Breast epithelium (tissue), 4 donors: ENCODE results near the gene NFIB. TPM values are rescaled to one million over a fixed set of nuclear protein-coding genes. Genes with fewer than 3 reads are reported as not detected.

Source experiments
- DNase-seq, 2 donors: peaks; one replicate each; pipeline ENCODE4 v3.0.0-alpha.2; 2019; ENCODE audit warnings: low spot score in 2 of 2
- H3K27ac ChIP-seq, 2 donors: fragments of 200-600 bp; sonication (generic) in 1 of 2; one replicate each; pipeline ENCODE4 v1.5.1; 2016 to 2019; ENCODE audit warnings: mild to moderate bottlenecking in 1 of 2
- H3K27me3 ChIP-seq, 2 donors: fragments of 200-600 bp; sonication (generic) in 1 of 2; one replicate each; pipeline versions ENCODE4 v1.5.1 to v1.6.0; 2017 to 2019; ENCODE audit warnings: control low read depth in 1 of 2, mild to moderate bottlenecking in 1 of 2
- H3K36me3 ChIP-seq: fragments of 200-600 bp; one replicate; pipeline ENCODE4 v1.5.1; 2019
- H3K4me1 ChIP-seq, 2 donors: fragments of 200-600 bp; sonication (generic); one replicate each; pipeline ENCODE4 v1.5.1; 2016 to 2019; ENCODE audit warnings: control low read depth in 1 of 2
- H3K4me3 ChIP-seq, 3 donors: fragments of 200-600 bp; sonication (generic); 1 replicate in 2 of 3; 2 replicates in 1 of 3; pipeline ENCODE4 v1.5.1; 2016 to 2019; ENCODE audit warnings: mild to moderate bottlenecking in 3 of 3, moderate library complexity in 2 of 3
- H3K9me3 ChIP-seq, 2 donors: fragments of 200-600 bp; sonication (generic) in 1 of 2; one replicate each; pipeline ENCODE4 v1.5.1; 2016 to 2019; ENCODE audit warnings: control low read depth in 1 of 2
- CTCF ChIP-seq, 3 donors: fragments of 450-650 bp; IDR thresholded peaks; one replicate each; pipeline ENCODE4 v1.5.1; 2016 to 2017; ENCODE audit warnings: antibody characterized with exemption in 3 of 3, mild to moderate bottlenecking in 3 of 3, moderate library complexity in 3 of 3
- POLR2A ChIP-seq: fragments of 450-650 bp; IDR thresholded peaks from one replicate; pipeline ENCODE4 v1.6.1; 2016; ENCODE audit warnings: antibody characterized with exemption, mild to moderate bottlenecking, moderate library complexity
- POLR2AphosphoS5 ChIP-seq, 3 donors: sonication (generic); formaldehyde crosslinking; IDR thresholded peaks; one replicate each; pipeline ENCODE4 v1.6.1; 2017; ENCODE audit warnings: antibody characterized with exemption in 3 of 3
- intact Hi-C: fragments of 100-400 bp; cut with DNase I; formaldehyde crosslinking; loops from one replicate; pipeline ENCODE4 v1.15.1; 2023; ENCODE audit warnings: low total_unique reads
- total RNA-seq, 3 donors: library from RNA; depleted of rRNA; stranded (reverse); fragments of >200 nt; gene quantifications; one replicate each; pipeline ENCODE4 v1.1.0, GENCODE V29; 2016

NFIB gene
- total RNA-seq, 3 donors from 2014 or later, result 95.2 to 237 (median 105) TPM

DNA sequence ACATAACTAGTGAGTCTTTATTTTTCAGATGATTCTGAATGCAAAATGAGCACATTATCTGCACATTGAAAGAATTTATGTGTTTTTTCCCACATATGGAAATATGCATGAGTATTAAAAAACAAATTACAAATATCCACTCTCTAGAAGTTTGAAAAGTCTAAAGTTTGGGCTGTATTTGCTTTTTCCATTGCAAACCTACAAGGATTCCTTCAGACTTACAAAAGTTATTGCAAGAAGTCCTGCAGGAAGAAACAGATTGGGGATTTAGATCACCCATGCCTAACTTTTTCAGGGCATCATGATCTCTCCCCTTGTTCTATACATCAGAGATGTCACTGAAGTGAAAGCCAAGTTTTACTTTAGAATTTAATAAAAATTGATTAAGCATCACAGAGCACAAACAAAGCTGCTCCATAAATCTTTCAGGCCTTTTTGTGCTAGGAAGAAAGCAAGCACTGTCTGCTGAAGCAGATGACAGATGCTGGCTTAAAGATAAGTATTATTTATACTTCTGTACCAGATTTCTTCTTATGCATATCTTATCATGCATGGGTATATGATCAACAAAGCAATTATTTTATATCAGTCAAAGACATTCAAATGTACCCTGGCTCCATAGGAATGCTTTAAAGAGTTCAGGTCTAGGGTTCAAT, 71.7 kb downstream of the NFIB start:
- Histone ChIP-seq H3K4me1 (peaks cover 0 to 22% of the 10 kb centered on the region in 2 donors), H3K4me3 (no peak overlapping the region), H3K36me3 (no peaks in the 10 kb centered on the region), H3K9me3 (no peaks in the 10 kb centered on the region), H3K27me3 (no peaks in the 10 kb centered on the region), H3K27ac (no peak overlapping the region)
- TF ChIP-seq POLR2A (no peak), CTCF (IDR thresholded peaks at IDR 0.05) (no peak), POLR2AphosphoS5 (IDR thresholded peaks at IDR 0.05) (no peak)
- intact Hi-C loops, result no loop called here
- DNase-seq, result no peak

DNA sequence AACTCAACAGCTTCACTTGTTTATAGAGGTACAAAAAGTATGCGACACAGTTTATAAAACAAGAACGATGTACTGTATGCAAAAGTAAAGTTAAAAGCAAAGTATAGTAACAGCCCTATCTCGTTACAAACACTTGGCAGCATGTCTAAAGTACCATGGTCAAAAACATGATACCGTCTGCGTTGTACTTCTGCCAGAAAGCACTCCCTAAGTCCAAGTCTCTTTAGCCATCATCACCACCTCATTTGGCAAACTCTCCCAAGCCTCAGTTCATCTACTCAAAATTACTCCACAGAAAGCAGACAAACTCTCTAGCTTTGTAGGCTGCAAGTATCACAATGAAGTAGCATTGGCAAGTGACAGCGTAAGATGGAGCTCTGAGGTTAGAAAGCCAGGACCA, 73.4 kb downstream of the NFIB start:
- no peak for TF ChIP-seq POLR2AphosphoS5 (IDR thresholded peaks at IDR 0.05)
- no peak for TF ChIP-seq CTCF (IDR thresholded peaks at IDR 0.05)
- intact Hi-C loops, result no loop called here
- Histone ChIP-seq H3K27me3 (no peaks in the 10 kb centered on the region), H3K27ac (peak overlapping the region in 1 of 2 donors; percentile 33), H3K36me3 (no peaks in the 10 kb centered on the region), H3K4me3 (no peak overlapping the region), H3K4me1 (peaks cover 0 to 28% of the 10 kb centered on the region in 2 donors), H3K9me3 (no peaks in the 10 kb centered on the region)
- DNase-seq, result no peak

DNA sequence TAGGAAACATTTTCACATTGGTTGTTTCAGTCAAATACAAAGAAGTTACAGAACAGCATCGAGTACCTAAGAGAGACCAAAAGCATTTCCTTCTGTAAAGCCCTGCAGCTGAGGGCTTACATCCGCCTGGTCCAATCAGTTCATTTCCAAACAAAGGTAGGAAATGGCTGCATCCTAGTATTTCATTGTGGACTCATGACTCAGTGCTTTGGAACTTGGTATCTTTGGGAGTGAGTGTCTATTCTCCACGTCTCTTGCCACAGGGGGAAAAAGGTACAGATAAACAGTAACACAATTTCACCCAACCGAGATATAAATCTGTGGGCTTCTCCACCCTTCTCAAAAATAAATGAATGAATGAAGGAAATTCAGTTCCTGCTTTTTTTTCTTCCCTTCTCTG, 75.4 kb downstream of the NFIB start:
- intact Hi-C loops, result no loop called here
- H3K4me1 ChIP-seq, result peaks cover 0 to 26% of the 10 kb centered on the region in 2 donors
- no peaks in the 10 kb centered on the region for H3K27me3 ChIP-seq
- no peaks in the 10 kb centered on the region for H3K36me3 ChIP-seq
- DNase-seq, result no peak
- TF ChIP-seq POLR2AphosphoS5 (IDR thresholded peaks at IDR 0.05) (peak in 1 of 3 donors; percentile 63), CTCF (IDR thresholded peaks at IDR 0.05) (no peak)
- peak overlapping the region; percentile 56 to 76 for H3K27ac ChIP-seq
- no peak overlapping the region for H3K4me3 ChIP-seq
- H3K9me3 ChIP-seq, result no peaks in the 10 kb centered on the region

DNA sequence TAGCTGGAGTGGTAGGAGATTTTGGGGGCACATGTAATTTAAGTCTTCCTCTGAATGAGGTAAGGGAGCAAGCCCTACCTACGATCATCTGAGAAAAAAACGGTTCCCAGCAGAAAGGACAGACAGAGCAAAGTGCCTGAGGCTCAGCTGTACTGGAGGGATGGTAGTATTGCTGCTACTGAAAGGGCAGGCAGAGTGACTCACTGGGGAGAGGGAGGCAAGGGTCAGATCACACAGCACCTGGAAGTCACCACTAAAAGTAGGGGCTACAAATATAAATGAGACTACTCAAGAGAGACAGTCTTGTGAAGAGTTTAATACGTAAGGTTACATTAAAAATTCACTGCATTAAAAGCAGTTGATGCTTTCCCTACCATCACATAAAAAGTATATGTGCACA, 75.9 kb downstream of the NFIB start:
- DNase-seq, result no peak
- no peaks in the 10 kb centered on the region for H3K9me3 ChIP-seq
- intact Hi-C loops, result no loop called here
- H3K27me3 ChIP-seq, result no peaks in the 10 kb centered on the region
- no peak for TF ChIP-seq POLR2A
- TF ChIP-seq CTCF (IDR thresholded peaks at IDR 0.05), result no peak
- no peak for TF ChIP-seq POLR2AphosphoS5 (IDR thresholded peaks at IDR 0.05)
- peak overlapping the region; percentile 56 to 76 for H3K27ac ChIP-seq
- no peak overlapping the region for H3K4me3 ChIP-seq
- peaks cover 0 to 26% of the 10 kb centered on the region in 2 donors for H3K4me1 ChIP-seq
- H3K36me3 ChIP-seq, result no peaks in the 10 kb centered on the region

DNA sequence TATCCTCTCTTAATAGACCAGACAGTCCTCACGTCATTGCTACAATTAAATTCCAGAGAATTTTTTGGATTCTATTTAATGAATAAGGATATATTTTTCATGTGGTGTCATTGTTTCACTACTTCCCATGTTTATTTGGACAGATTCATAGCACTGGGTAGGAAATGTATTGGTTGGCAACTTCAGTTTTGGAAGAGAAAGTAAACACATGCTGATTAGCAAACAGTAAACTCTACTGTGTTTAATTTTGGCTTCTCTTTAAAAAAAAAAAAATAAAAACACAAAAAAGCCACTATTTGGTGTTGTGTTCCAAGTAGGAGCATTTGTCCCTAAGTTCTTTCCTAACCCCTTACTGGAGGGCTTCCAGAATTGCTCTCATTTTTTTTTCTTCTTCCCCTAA, 77.3 kb downstream of the NFIB start:
- H3K4me1 ChIP-seq, result peaks cover 0 to 22% of the 10 kb centered on the region in 2 donors
- no peaks in the 10 kb centered on the region for H3K27me3 ChIP-seq
- H3K36me3 ChIP-seq, result no peaks in the 10 kb centered on the region
- no peaks in the 10 kb centered on the region for H3K9me3 ChIP-seq
- no peak for TF ChIP-seq POLR2AphosphoS5 (IDR thresholded peaks at IDR 0.05)
- no peak for TF ChIP-seq CTCF (IDR thresholded peaks at IDR 0.05)
- TF ChIP-seq POLR2A, result no peak
- intact Hi-C loops, result no loop called here
- peak overlapping the region; percentile 57 to 76 for H3K27ac ChIP-seq
- no peak for DNase-seq
- H3K4me3 ChIP-seq, result no peak overlapping the region
